A172 (cell line): Measurements from ENCODE around the gene CCDC177. TPM values are rescaled to one million over a fixed set of nuclear protein-coding genes. Genes with fewer than 3 reads are reported as not detected.
A peak's percentile ranks its signal among the peaks of the same experiment; 100 is the strongest.

Experiments
- DNase-seq: peaks from one replicate; pipeline ENCODE4 v3.0.0-alpha.2; 2015; ENCODE audit warnings: low spot score
- total RNA-seq: library from RNA; depleted of rRNA; stranded (reverse); fragments of >200 nt; shearing (Covaris generic); gene quantifications from 2 replicates; pipeline ENCODE4 v1.2.3, GENCODE V29; 2014

The CCDC177 gene
- total RNA-seq, 1 experiment from 2014 or later, result not detected

DNA sequence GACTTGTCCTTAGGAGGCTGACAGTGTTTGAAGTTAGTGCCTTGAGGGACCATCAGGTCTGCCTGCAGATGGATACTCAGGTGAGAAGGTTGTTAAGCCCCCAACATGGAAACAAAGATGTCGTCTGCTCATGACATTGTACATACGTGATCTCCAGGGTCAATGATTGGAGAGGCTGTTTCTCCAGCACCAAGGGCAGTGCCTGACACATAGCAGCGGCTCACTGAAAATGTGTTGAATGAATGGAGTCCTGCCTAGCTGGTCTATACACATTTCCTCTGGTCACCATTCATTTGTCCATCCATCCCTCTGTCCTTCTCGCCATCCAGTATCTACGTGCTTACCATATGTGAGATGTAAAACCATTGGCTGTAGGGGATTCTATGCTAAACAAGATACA is 7.1 kb downstream of the CCDC177 start:
- no peak for DNase-seq

DNA sequence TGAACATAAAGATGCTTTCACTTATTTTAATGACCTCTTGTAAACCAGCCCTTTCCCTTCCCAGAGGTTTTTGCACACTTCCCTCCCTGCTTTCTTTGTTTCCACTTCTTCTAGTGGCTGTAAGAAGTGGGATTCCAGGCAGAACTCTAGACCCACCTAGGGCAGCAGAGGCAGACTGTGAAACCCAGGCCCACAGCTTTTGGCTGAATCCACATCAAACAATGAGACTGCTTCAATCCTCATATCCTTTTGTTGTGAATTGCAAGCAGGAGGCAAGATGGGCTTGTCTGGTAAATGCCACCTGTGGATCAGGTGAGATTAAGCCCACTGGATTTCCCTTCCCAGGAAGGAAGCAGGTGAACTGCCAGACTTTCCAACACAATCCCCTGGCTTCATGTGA is 12.8 kb downstream of the CCDC177 start:
- DNase-seq, result no peak

DNA sequence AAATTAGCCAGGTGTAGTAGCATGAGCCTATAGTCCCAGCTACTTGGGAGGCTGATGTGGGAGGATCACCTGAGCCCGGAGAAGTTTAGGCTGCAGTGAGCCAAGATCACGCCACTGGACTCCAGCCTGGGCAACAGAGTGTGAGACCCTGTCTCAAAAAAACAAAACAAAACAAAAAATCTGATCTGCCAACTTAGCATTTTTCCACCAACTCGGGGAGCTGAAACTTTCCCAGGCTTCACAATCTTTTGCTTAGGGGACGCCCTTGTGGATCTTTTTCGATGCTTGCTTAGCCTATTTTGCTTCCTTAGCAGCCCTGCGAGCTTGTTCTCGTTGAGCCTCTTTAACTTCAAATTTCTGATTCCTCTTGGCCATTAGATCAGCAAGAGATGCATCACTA is 13.8 kb downstream of the CCDC177 start:
- DNase-seq, result no peak

DNA sequence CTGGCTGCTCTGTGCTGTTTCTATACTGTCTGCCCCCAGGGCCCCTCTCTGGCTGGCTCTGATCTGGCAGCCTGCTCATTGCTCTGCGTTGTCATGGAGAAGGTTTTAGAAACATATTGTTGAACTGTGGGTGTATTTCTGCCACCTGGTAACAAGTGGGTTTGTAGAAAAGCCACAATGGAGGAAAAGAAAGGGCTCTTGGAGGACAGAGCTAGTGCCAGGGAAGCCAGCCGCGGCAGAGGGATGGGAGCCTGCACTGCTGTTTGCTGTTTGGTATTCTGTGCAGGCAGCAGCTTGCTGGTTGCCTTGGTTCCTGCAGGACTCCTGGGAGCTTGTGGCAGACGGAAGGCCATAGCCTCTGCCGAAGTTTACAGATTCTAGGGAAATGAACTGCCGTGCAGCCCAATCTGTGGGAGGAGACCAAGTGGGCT is 15.1 kb downstream of the CCDC177 start:
- no peak for DNase-seq

DNA sequence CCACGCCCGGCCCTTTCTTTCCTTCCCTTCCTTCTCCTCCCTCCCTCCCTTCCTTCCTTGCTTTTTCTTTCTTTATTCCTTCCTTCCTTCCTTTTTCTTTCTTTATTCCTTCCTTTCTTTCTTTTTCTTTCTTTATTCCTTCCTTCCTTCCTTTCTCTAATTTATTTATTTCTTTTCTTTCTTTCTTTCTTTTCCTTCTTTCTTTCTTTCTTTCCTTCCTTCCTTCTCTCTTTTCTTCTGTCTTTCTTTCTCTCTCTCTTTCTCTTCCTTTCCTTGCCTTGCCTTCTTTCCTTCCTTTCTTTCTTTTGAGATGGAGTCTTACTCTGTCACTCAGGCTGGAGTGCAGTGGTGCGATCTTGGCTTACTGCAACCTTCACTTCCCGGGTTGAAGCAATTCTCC is 15.9 kb downstream of the CCDC177 start:
- DNase-seq, result no peak

DNA sequence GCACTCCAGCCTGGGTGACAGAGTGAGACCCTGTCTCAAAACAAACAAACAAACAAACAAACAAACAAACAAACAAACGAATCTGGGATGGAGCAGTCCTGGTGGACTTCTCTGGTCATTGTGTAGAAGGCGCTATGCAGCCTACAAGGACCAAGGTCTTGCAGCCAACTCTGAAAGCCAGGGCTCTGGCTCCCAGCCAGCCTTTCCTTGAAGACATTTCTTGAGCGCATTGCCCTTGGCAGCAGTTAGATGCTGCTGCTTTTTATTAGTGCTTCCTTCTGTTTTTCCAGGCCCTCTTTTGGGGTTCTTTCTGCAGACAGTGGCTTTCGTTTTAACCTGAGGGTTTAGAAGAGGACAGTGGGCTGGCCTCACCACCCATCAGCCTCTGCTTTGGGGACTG is 20.2 kb downstream of the CCDC177 start:
- no peak for DNase-seq

DNA sequence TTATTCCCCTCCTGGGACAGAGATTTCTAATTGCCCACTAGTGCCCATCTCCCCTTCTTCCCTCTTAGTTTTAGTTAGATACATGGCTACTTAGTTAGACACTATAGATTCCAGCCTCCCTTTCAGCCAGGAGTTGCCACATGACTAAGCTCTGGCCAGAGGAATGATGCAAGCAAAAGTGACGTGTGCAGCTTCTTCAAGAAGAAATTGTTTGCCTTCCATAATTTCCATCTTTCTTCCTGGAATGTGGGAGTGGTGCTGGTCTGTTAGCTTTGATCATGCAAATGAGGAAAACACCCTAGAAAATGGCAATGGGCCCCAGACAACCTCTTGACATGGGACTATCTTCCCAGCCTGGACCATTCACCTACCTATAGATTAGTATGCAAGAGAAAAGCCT is 21.4 kb downstream of the CCDC177 start:
- peak; percentile 10 for DNase-seq

DNA sequence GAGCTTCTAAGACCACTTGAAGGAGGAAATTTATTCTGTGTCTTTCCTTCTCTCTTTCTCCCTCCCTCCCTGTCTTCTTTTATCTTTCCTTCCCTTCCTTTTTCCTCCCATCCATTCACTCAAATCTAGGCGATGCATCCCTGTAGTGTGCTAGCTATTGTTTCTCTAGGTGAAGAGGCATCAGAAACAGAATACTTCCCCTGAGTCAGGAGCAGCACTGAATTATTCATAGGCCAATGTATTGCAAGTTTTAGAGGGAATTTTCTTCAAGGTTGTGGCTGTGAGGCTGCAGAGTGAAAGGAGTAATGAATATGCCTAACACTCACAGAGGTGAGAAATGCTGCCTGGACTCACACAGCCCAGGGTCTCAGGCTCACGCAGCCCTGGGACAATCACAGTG is 23.2 kb downstream of the CCDC177 start:
- no peak for DNase-seq

DNA sequence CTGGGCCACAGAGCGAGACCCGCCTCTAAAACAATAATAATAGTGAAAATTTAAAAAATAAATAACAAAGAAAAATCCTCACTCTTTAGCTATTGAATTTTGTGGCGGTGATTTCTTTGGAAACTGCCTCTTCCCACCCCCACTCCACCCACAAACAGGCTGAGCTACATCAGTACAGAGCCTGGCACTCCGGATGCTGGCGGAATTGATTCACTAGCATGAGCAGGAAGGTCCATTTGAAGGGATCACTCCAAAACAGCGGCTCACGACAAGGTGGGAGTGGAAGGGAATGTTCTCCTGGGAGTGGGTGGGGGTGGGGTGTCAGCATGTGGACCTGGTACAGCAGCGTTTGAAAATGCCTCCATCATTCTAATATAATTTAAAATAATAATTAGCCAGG is 26.1 kb downstream of the CCDC177 start:
- no peak for DNase-seq

DNA sequence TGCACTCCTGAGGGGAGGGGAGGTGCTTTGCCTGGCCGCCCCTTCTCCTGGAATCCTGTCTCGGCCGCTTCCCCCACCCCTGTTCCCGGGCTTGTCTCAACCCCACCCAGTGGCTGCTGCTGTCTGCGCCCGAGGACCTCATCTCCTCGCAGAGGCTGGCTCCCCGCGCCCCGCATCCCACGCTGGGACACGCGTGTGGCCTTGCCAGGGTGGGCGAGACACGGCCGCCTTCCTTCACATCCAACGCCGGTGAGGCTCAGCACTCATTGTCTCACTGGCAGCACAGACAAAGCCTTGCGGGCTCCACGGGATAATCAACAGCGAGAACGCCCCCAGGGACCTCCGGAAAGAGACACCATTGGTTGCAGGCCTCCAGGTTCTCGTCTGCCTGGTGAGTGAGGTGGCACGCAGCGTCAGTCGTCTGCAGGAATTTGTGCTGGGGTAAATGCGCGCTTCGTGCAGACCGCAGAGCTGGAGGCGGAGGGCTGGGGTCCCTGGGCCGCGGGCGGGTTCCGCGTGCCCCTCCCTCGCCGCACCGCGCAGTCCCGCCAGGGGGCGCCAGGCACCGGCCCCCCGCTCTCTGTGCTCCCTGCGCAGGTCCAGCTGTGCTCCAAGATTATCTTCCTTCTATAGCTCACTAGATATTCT is 26.8 kb downstream of the CCDC177 start:
- no peak for DNase-seq

DNA sequence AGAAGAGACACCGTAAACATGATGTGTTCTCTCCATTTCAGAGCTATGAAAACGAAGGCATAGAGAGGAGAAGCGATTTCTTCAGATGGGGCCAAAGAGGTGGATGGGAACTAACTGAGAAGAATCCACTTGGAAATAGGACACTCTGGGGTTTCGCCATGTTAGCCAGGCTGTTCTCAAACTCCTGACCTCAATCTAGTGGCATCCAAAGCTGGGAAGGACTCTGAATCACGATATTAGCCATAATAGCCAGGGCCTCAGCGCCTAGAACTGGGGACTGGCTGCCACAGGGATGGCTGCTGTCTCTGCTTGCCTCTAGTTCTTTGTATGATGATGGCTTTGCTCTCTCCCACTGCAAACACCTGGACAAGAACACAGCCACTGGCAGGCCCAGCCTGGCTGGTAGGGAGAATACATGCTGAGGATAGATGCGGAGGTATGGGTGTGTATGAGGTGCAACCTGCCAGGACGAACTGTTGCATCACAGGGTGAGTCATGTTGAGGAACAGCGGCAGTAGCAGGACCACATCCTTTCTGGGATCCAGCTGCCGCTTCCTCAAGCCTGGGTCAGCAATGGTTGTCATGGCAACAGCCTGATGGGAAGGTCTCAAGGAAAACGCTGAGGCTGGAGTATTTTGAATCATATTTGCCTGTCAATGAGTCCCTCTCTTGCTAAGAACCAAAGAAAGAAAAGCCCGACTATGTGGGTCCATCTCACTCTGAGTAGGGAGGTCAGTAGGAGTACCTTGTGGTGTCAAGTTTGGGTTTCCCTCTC is 31.1 kb downstream of the CCDC177 start:
- peak; percentile 89 for DNase-seq

DNA sequence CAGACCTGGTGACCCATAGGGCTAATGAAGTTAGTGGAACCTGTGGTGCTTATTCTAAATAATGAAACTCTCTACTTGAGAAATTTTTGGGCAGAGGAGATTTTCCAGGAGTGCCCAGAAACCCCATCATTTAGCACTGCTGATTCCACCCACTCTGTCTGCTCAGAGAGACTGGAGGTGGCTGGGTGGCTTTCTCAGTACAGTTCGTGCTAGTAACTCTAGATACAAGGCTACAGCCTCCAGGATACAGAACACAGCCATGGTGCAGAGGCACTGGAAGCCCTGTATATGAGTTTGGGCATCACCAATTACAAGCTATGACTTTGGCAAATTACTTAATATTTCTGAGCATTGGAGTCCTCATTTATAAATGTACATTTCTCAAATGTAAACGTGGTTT is 32.4 kb downstream of the CCDC177 start:
- no peak for DNase-seq

DNA sequence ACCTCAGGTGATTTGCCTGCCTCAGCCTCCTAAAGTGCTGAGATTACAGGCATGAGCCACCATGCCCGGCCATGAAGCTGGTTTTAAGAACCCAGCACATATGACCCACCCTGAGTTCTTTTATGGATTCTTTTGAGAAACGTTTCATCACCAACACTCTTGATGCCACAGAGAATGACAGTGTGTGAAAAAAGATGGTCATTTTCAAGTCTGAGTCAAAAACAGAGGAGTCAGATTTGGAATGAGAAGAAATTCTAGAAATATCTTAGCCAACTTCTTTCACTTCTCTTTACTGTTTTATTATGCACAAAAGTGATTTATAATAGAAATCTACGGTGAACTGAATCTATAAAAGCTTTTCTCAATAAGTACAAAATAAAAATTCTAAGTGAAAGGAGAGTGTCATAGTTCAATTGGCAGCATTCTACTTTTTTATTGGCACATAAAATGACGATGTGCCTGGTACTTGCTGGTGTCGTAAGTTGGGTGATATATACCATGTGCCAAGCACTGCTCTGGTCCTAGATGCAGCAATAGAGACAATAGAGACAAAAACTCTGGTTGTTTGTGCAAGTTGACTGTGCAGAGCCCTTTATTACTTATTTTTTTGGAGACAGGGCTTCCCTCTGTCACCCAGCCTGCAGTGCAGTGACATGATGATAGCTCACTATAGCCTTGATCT is 33.9 kb downstream of the CCDC177 start:
- DNase-seq, result no peak

DNA sequence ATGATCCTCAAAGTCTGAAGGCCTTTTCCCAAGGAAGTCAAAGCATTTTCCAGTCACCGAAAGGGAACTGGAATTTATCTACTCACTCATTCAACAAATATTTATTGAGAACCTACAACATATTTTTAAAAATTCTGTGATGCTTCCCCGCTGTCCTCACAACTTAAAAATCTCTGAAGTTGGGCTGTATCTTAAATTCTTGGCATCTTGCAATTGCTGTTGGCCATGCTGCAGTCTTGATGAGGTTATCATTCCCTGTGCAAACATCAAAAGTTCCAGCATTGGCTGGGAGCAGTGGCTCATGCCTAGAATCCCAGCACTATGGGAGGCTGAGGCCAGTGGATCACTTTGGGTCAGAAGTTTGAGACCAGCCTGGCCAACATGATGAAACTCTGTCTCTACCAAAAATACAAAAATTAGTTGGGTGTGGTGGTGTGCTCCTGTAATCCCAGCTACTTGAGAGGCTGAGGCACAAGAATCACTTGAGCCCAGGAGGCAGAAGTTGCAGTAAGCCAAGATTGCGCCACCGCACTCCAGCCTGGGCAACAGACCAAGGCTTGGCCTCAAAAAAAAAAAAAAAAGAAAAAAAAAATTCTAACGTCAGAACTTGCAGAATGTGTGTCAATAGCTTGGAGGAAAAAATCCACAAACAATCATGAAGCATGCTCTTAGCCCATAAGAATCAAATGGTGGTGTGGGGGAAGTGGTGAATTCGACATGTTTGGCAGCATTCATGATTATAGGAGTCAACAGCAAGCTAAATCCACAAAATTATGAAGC is 34.9 kb downstream of the CCDC177 start:
- no peak for DNase-seq

DNA sequence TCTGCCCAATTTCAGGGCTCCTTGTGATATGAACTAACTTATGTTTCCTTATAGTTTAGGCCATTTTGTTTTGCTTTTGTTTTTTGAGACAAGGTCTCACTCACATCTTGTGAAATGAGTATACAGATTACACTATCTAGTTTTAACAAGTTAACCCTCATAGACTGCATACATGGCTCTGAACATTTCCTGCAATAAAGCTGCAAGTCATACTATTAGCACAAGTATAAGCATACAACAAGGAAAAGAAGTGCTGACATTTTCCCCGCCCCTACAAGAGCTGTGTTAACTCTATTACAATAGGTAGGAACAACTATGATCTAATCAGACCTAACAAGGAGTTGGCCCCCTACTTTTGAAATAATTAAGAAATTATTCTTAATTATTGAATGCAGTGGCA is 35.9 kb downstream of the CCDC177 start:
- no peak for DNase-seq

DNA sequence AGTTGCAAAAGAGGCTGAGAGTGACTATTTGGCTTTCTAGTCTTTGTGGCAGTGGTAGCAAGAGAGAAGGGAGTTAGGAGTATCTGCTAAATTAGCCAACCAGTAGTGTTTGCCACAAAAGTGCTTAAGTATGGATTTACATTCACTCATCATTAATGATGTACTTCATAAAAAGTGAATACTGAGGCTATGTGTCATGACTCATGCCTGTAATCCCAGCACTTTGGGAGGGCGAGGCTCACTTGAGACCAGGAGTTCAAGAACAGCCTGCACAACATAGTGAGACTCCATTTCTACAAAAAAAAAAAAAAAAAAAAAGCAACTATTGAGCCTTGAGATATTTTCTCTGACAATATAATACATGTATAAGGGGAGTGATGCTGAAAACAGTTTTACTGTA is 36.8 kb downstream of the CCDC177 start:
- no peak for DNase-seq

DNA sequence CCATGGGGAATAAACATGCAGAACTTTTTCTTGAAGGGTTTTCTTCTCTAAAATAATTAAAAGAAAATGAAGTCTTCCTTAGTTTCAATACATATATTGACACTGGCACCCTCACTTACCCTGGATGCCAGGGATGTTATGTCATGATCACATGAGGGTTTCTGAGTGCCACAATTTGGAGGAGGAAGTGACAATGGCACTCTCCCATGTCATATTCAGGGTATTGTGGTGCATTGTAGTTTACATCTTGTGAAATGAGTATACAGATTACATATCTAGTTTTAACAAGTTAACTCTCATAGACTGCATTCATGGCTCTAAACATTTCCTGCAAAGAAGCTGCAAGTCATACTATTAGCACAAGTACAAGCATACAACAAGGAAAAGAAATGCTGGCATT is 37.7 kb downstream of the CCDC177 start:
- no peak for DNase-seq

DNA sequence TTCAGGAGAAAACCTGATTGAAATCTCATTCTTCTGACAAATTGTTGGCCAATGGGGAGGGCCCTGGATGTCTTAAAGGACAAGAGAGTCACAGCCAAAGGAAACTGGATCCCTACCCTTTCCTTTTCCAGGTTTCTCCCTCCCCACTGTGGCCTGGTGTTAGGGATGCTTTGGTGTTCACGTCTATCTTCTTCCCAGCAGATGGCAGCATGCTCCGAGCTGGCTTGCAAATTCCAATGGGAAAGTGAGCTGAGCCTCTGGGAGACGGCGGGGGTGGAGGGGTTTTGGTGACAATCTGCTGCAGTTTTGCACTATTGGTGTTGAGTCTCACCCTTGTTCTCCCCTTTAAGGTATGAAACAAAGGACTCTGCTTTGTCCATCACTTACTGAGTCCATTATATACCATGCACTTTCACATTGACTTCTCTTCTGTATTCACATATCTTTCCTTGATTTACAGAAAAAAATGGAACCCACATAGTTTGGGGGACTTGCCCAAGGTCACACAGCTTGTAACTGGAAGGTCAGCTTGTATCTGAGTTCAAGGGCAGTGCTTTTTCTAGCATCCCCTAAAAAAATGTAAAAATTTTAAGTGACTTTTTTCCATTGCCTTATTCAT is 39.3 kb downstream of the CCDC177 start:
- peak; percentile 19 for DNase-seq

DNA sequence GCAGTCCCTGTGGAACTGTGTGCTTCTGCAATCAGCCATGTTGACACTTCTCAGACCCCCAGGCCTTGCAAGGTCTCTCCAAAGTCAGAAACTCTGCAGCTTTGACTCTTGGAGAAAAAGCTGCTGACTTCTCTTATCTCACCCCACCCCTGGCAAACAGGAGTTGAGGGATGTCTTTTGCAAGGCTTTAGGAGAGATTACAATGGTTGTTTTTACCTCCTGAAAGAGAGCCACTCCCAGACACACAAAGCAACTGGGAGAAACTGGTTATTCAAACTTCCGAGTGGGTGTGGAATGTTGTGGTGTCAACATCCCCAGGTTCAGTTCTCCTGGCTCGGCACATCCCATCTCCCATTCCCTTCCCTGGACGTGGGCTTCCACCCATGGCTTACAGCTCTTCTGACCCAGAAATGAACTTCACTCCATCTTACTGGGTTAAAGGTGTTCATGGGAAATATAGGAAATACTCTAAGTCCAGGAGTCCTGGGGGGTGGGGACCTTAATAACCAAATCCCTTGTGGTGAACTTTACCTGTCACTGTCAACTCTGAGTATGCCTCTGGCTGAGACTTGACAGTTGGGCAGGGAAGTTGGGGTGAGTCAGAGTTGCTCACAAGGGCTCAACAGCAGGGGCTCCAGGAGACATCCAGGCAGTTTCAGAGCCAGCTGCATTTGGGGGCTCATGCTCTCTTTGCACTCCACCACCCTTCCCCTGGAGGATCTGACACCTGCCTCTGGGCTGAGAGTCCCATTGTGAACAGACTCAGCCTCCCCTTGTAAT is 41.9 kb downstream of the CCDC177 start:
- DNase-seq, result peak; percentile 10

DNA sequence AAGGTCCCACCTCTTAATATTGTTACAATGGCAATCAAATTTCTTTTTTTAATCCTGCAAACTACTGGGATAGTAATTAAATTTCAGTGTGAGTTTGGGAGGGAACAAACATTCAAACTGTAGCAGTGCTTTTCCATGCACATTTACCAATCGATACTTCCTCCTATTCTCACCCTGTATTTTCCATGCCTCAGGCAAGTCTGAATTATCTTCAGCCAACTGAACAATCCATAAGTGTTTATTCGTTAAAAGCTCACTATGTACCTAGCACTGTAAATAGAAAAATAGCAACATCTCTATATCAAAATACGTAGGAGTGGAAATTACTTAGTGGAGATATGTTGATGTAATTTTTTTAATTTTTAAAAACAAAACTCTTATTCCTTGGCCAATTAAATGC is 43.5 kb downstream of the CCDC177 start:
- no peak for DNase-seq

DNA sequence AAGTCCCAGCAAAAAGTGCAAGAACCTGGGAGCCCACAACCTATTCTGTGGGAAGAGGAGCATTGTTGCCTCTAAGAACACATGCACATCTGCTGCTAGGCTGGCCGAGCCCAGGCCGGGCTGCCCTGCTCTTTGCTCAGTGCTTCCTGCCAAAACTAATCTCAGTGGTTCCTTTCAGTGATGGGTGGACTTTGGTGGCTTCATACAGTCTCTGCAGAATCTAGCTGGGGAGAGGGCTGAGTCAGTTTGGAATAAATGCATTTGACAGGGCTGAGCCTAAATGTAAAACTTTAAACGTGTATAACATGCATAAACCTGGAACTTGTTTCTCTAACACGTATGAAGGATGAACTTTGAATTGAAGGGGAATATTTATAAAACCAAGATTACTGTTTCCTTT is 44.6 kb downstream of the CCDC177 start:
- DNase-seq, result no peak
